ENCODE data around the gene PROM2. TPM values are rescaled to one million over a fixed set of nuclear protein-coding genes. Genes with fewer than 3 reads are reported as not detected.

PROM2 gene
- total RNA-seq (0.44 and 0.60 TPM in 2 replicates), polyA plus RNA-seq (0.10 and 0.39 TPM in 2 replicates), polyA minus RNA-seq (0.10 and 0.30 TPM in 2 replicates), Bru-seq, nascent RNA (percentile 9 among the genes with signal in this experiment), BruChase-seq, experiment 1, labeled RNA remaining after a 6-hour chase (percentile 29 among the genes with signal in this experiment), BruChase-seq, experiment 2, labeled RNA remaining after a 2-hour chase (percentile 29 among the genes with signal in this experiment)
- 0.06 and 0.23 TPM in 2 replicates for polyA plus RNA-seq (2011; cell fraction: cytosol; rRNA removed)
- polyA plus RNA-seq (2011; cell fraction: nucleus; rRNA removed), result 1.1 and 2.4 TPM in 2 replicates
- polyA plus RNA-seq (2012), result 0.33 and 0.72 TPM in 2 replicates
- not detected for polyA minus RNA-seq (2011; cell fraction: cytosol; rRNA and poly(A)+ RNA removed)
- 1.9 and 2.3 TPM in 2 replicates for polyA minus RNA-seq (2011; cell fraction: nucleus; rRNA and poly(A)+ RNA removed)
- long read RNA-seq, result 0 reads

GRCh38 chr2:95274291-95275150 lies at the start of gene PROM2:
Gene PROM2 (plus strand): TSS chr2:95274449. CDS start chr2:95274586, 137 bp downstream.
- dilution Hi-C loops (cut with MboI; ENCODE audit: extremely low pct_ligation_motif_present, low sequenced_read_pairs), result no loop called here
- no peak for TF ChIP-seq JUN (IDR thresholded peaks at IDR 0.05; ENCODE audit: borderline replicate concordance, insufficient read depth, insufficient read length, low read depth)
- TF ChIP-seq EZH2 (IDR thresholded peaks at IDR 0.05; ENCODE audit: borderline replicate concordance, low read depth, low read length, severe bottlenecking), result no peak
- no peak for TF ChIP-seq POLR2AphosphoS5 (IDR thresholded peaks at IDR 0.05; ENCODE audit: insufficient read depth, low read depth, low read length)
- TF ChIP-seq MAX (IDR thresholded peaks at IDR 0.05; ENCODE audit: insufficient read depth, insufficient read length), result no peak
- TF ChIP-seq MYC (IDR thresholded peaks at IDR 0.05; ENCODE audit: low read depth, low read length), result no peak
- H3K4me1 ChIP-seq (ENCODE audit: control insufficient read depth, extremely low read depth, insufficient read depth, low read length), result no peaks in the 10 kb centered on the region
- no peaks in the 10 kb centered on the region for H3K27me3 ChIP-seq (ENCODE audit: control insufficient read depth in 2 of 2, insufficient read depth in 2 of 2, low read length in 2 of 2)
- POLR2A ChIA-PET, result no interaction called here
- H3K9me1 ChIP-seq (replicated peaks; ENCODE audit: control insufficient read depth, extremely low read depth, insufficient read depth, low read length), result no peaks in the 10 kb centered on the region
- no peaks in the 10 kb centered on the region for H3K9me3 ChIP-seq (replicated peaks; ENCODE audit: control insufficient read depth, insufficient read depth, low read length)
- H4K20me1 ChIP-seq (replicated peaks; ENCODE audit: control insufficient read depth, extremely low read depth, insufficient read depth, low read length), result no peaks in the 10 kb centered on the region
- no peaks in the 10 kb centered on the region for H3K36me3 ChIP-seq (ENCODE audit: control insufficient read depth in 2 of 2, extremely low read depth in 1 of 2, insufficient read depth in 2 of 2, low read length in 2 of 2)
- FAIRE-seq (no peak), DNase-seq (ENCODE audit: low read depth, low spot score) (no peak)
- CTCF ChIA-PET, result no interaction called here
- H3K27ac ChIP-seq (ENCODE audit: insufficient read depth, low read depth, low read length), result no peak within 1 kb of the TSS
- no peaks in the 10 kb centered on the region for H3K79me2 ChIP-seq (ENCODE audit: control insufficient read depth, insufficient read depth, low read length)
- H2AFZ ChIP-seq (ENCODE audit: low read depth, low read length), result no peak within 1 kb of the TSS
- no peak within 1 kb of the TSS for H3K4me3 ChIP-seq (replicated peaks in 1 of 3; ENCODE audit: insufficient read depth in 1 of 3, low read depth in 1 of 3, low read length in 3 of 3)
- no TSS peak for BruUV-seq (replicated peaks)
- H3K9ac ChIP-seq (replicated peaks; ENCODE audit: extremely low read depth, insufficient read depth, low read length), result no peak within 1 kb of the TSS
- H3K4me2 ChIP-seq (ENCODE audit: insufficient read depth, low read length), result no peak within 1 kb of the TSS
- intact Hi-C loops (cut with micrococcal nuclease), result no loop called here
